Lung (tissue), 12 donors: ENCODE results near the gene BIRC7. TPM values are rescaled to one million over a fixed set of nuclear protein-coding genes. Genes with fewer than 3 reads are reported as not detected.

ENCODE experiments used
- ATAC-seq: fragments of 200-7000 bp; cut with Tn5 transposase; one replicate; pipeline ENCODE4 v1.9.1; 2020; ENCODE audit warnings: moderate number of reproducible peaks; ENCODE audit not compliant: insufficient read depth, low FRiP score
- DNase-seq, 3 donors: peaks; one replicate each; pipeline ENCODE4 v3.0.0-alpha.2; 2013 to 2017
- H3K27ac ChIP-seq, 2 donors: one replicate each; pipeline ENCODE4 v1.5.1; 2013; ENCODE audit warnings: mild to moderate bottlenecking in 2 of 2, moderate library complexity in 2 of 2, control low read depth in 1 of 2, inconsistent platforms in 1 of 2, low read depth in 1 of 2, low read length in 1 of 2
- H3K27me3 ChIP-seq, 3 donors: one replicate each; pipeline ENCODE4 v1.5.1; 2013; ENCODE audit warnings: low read length in 2 of 3; ENCODE audit not compliant: control insufficient read depth in 3 of 3, insufficient read depth in 3 of 3
- H3K36me3 ChIP-seq, 4 donors: one replicate each; pipeline ENCODE4 v1.5.1; 2013; ENCODE audit warnings: low read length in 4 of 4, mild to moderate bottlenecking in 1 of 4, moderate library complexity in 1 of 4; ENCODE audit not compliant: control insufficient read depth in 4 of 4, insufficient read depth in 4 of 4
- H3K4me1 ChIP-seq, 5 donors: one replicate each; pipeline ENCODE4 v1.5.1; 2013; ENCODE audit warnings: low read length in 5 of 5, mild to moderate bottlenecking in 2 of 5, moderate library complexity in 1 of 5; ENCODE audit not compliant: control insufficient read depth in 5 of 5, insufficient read depth in 5 of 5
- H3K4me3 ChIP-seq: one replicate; pipeline ENCODE4 v1.5.1; 2013; ENCODE audit warnings: mild to moderate bottlenecking, control low read depth, moderate library complexity
- H3K9ac ChIP-seq, 2 donors: one replicate each; pipeline ENCODE4 v1.5.1; 2013; ENCODE audit warnings: low read length in 2 of 2, control low read depth in 1 of 2; ENCODE audit not compliant: insufficient read depth in 1 of 2
- H3K9me3 ChIP-seq, 4 donors: one replicate each; pipeline ENCODE4 v1.5.1; 2013; ENCODE audit warnings: low read length in 3 of 4, mild to moderate bottlenecking in 1 of 4, moderate library complexity in 1 of 4; ENCODE audit not compliant: control insufficient read depth in 4 of 4, insufficient read depth in 3 of 4
- WGBS, 2 donors: extraction: QIAGEN DNeasy Blood & Tissue Kit; methylation state at CpG; one replicate each; pipeline ENCODE4 v1.1.7; 2013; 5-methylcytosine and 5-hydroxymethylcytosine counted together
- polyA plus RNA-seq, 2 donors: library from polyadenylated mRNA; stranded (reverse); fragments of 200-250 nt; gene quantifications; one replicate each; pipeline ENCODE4 v1.2.1, GENCODE V29; 2013
- total RNA-seq, 2 donors: library from RNA; depleted of rRNA in 1 of 2; stranded (reverse); fragments of >200 nt in 1 of 2; gene quantifications; one replicate each; pipeline ENCODE4 v1.2.1, GENCODE V29; 2014 to 2021
- TF ChIP-seq, protein P1 (sequence below): IDR thresholded peaks from 2 replicates; pipeline ENCODE4 v1.5.1; 2012; ENCODE audit warnings: mild to moderate bottlenecking; ENCODE audit errors: control extremely low read depth, extremely low read depth
- donor health status: control.
- donor health status: control.
- donor health status: Bipolar disorder and iron deficiency.
- donor health status: healthy.
- donor health status: DM: yes; HTN: yes; CAD: no.

BIRC7 gene
- total and polyA plus RNA-seq, 4 donors: 0.57 to 1.2 (median 0.71) TPM; not detected in 1

DNA sequence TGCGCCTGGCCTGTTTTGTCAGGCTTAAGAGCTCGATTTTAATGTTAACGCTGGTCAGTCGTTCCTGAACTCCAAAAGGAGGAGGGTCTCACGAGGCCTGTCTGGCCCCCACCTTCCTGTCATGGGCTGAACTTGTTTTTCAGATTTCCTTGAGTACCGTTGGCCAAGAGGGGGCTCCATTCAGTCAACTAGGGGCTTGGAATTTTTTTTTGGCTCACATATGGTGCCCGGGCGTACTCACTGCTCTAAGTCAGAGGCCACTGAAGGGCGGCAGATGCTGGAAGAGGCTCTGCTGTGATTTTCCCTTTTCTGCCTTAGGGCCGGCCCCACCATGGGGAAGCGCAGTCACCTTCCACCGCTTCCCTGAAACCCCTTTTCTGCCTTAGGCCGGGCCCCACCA lies 6.9 kb upstream of the BIRC7 start:
- TF ChIP-seq, protein P1, sequence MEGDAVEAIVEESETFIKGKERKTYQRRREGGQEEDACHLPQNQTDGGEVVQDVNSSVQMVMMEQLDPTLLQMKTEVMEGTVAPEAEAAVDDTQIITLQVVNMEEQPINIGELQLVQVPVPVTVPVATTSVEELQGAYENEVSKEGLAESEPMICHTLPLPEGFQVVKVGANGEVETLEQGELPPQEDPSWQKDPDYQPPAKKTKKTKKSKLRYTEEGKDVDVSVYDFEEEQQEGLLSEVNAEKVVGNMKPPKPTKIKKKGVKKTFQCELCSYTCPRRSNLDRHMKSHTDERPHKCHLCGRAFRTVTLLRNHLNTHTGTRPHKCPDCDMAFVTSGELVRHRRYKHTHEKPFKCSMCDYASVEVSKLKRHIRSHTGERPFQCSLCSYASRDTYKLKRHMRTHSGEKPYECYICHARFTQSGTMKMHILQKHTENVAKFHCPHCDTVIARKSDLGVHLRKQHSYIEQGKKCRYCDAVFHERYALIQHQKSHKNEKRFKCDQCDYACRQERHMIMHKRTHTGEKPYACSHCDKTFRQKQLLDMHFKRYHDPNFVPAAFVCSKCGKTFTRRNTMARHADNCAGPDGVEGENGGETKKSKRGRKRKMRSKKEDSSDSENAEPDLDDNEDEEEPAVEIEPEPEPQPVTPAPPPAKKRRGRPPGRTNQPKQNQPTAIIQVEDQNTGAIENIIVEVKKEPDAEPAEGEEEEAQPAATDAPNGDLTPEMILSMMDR: no peak
- no peak overlapping the region for H3K4me3 ChIP-seq
- DNase-seq (peak; percentile 64 to 75 (median 74)), ATAC-seq (no peak)
- no peak overlapping the region for H3K9ac ChIP-seq
- H3K4me1 ChIP-seq: peaks cover 0 to 34% (median 2%) of the 10 kb centered on the region in 5 donors
- no peak overlapping the region for H3K27ac ChIP-seq
- peaks cover 0 to 3% (median 0%) of the 10 kb centered on the region in 4 donors for H3K9me3 ChIP-seq
- H3K36me3 ChIP-seq: no peaks in the 10 kb centered on the region
- 50 to 54% methylated on average over 13 of the region's 13 CpGs for WGBS, 2 donors
- H3K27me3 ChIP-seq: peaks cover 0 to 4% (median 3%) of the 10 kb centered on the region in 3 donors

DNA sequence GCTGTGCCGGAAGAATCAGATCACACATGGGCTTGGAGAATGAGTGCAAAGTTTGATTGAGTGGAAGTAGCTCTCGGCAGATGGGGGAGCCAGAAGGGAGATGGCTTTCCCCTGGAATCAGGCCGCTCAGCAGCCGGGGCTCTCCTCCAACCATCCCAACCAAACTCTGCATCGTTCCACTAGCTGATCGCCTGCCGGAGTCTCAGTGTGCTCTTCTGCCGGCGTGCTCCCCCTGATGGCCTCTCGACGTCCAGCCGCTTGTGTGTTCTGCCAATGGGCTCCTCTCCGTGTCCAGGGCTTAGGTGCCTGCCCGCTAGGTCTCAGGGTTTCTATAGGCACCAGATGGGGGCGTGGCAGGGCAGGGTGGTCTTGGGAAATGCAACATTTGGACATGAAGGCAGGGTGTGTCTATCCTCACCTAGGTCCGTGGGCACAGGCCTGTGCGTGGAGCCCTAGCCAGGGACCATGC lies 4.9 kb upstream of the BIRC7 start:
- WGBS, 2 donors: 13 to 14% methylated on average over 17 of the region's 17 CpGs
- DNase-seq (peak; percentile 75 to 81 (median 81)), ATAC-seq (peak; percentile 63)

DNA sequence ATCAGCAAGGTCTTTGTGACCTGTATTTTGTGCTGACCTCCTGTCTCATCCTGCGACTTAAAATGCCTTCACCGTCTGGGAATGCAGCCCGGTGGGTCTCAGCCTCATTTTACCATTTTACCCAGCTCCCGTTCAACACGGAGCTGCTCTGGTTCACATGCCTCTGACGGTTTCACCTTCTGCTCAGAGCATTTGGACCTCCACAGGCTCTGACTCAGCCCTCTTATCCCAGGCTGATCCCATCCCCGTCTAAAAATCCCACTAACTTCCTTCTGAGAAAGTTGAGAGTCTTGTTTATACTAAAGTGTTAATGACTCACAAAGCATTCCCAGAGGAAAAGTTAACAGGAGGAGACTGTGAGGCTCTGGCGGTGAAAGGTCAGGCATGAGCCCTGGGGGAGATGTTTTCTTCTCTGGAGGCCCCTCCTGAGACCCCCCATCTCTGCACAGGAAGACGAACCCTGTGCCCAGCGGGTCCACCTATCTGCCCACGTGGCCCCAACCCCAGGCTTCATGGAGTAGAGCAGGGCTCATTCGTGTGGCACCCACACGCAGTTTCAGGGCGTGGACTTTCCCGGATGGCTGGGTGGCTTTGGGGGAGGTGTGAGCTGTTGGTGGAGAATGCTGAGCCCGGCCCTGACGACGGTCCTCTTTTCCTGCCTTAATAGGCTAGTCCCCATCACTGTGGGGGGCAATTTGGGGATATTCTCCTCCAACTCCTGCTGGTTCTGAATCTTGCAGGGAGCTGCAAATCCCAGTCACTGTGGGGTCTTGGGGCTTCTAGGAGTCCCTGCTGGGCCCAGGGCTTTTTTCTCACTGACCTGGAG lies 3.3 kb upstream of the BIRC7 start:
- WGBS, 2 donors: 42 to 58% methylated on average over 18 of the region's 18 CpGs
- Histone ChIP-seq H3K36me3 (no peaks in the 10 kb centered on the region), H3K4me3 (no peak overlapping the region), H3K9me3 (peaks cover 0 to 3% (median 0%) of the 10 kb centered on the region in 4 donors), H3K27me3 (peaks cover 0 to 4% (median 3%) of the 10 kb centered on the region in 3 donors), H3K4me1 (peaks cover 0 to 29% (median 2%) of the 10 kb centered on the region in 5 donors), H3K9ac (no peak overlapping the region), H3K27ac (no peak overlapping the region)
- no peak for ATAC-seq
- TF ChIP-seq, protein P1: no peak
- DNase-seq: no peak

More for the DNA sequence above, 4.9 kb upstream of the BIRC7 start:
- H3K27ac ChIP-seq: no peak overlapping the region
- peaks cover 0 to 29% (median 2%) of the 10 kb centered on the region in 5 donors for H3K4me1 ChIP-seq
- no peak overlapping the region for H3K4me3 ChIP-seq
- peaks cover 0 to 3% (median 0%) of the 10 kb centered on the region in 4 donors for H3K9me3 ChIP-seq
- TF ChIP-seq, protein P1: no peak
- no peaks in the 10 kb centered on the region for H3K36me3 ChIP-seq
- no peak overlapping the region for H3K9ac ChIP-seq
- peaks cover 0 to 4% (median 3%) of the 10 kb centered on the region in 3 donors for H3K27me3 ChIP-seq
